GM12878 (cell line): Measurements from ENCODE around the gene C2CD5. TPM values are rescaled to one million over a fixed set of nuclear protein-coding genes. Genes with fewer than 3 reads are reported as not detected.

ENCODE experiments used
- ATAC-seq: fragments of 200-7000 bp; cut with Tn5 transposase; 3 replicates; pipeline ENCODE4 v1.9.1; 2020; ENCODE audit warnings: mild to moderate bottlenecking, moderate library complexity
- BruUV-seq: library from RNA; stranded (reverse); fragments of 400-500 nt; replicated peaks from 2 replicates; lab custom pipeline; 2021; lab: Mats Ljungman, UMichigan
- CTCF ChIA-PET: fragments of 300-600 bp; sonication (Branson Sonifier 250); formaldehyde crosslinking; extraction: SDS; loops from one replicate; lab custom pipeline; 2021; ENCODE audit warnings: inconsistent platforms; lab: Yijun Ruan, JAX
- POLR2A ChIA-PET: fragments of 350-600 bp; formaldehyde crosslinking; extraction: SDS; loops from one replicate; lab custom pipeline; 2021; ENCODE audit warnings: inconsistent platforms; lab: Charles Lee
- RAD21 ChIA-PET: fragments of 300-600 bp; sonication (Branson Sonifier 250); formaldehyde crosslinking; loops from one replicate; lab custom pipeline; 2023; ENCODE audit warnings: antibody characterized with exemption; ENCODE audit not compliant: unreplicated experiment; lab: Charles Lee
- SMC1A ChIA-PET: fragments of 300-600 bp; sonication (Branson Sonifier 250); formaldehyde crosslinking; loops from one replicate; lab custom pipeline; 2023; ENCODE audit not compliant: unreplicated experiment, uncharacterized antibody; lab: Charles Lee
- DNase-seq: peaks from one replicate; pipeline ENCODE4 v3.0.0-alpha.2; 2011; ENCODE audit warnings: low read depth, low spot score
- FAIRE-seq: peaks from 3 replicates; lab custom pipeline; 2011; peaks lifted over from hg19 to GRCh38; lab: Jason Lieb, UNC
- H2AFZ ChIP-seq: 2 replicates; pipeline ENCODE4 v1.6.0; 2011; ENCODE audit warnings: low read depth, low read length, control low read depth; ENCODE audit not compliant: control insufficient read depth
- H3K27ac ChIP-seq: 2 replicates; pipeline ENCODE4 v1.5.1; 2011; ENCODE audit warnings: control low read depth; ENCODE audit not compliant: control insufficient read depth, insufficient read depth
- H3K27me3 ChIP-seq, 2 experiments: replicated peaks in 1 of 2; 2 replicates each; pipeline versions ENCODE4 v1.6.0 to v1.6.1; 2011; ENCODE audit warnings: low read length in 1 of 2; ENCODE audit not compliant: control insufficient read depth in 2 of 2, insufficient read depth in 2 of 2
- H3K36me3 ChIP-seq, 2 experiments: 2 replicates each; pipeline ENCODE4 v1.5.1; 2011; ENCODE audit warnings: low read length in 1 of 2; ENCODE audit not compliant: control insufficient read depth in 2 of 2, insufficient read depth in 2 of 2
- H3K4me1 ChIP-seq: 2 replicates; pipeline ENCODE4 v1.6.1; 2011; ENCODE audit warnings: mild to moderate bottlenecking, low read length, moderate library complexity, mixed read lengths; ENCODE audit not compliant: control insufficient read depth, insufficient read depth
- H3K4me2 ChIP-seq: 2 replicates; pipeline ENCODE4 v1.6.0; 2011; ENCODE audit warnings: control low read depth; ENCODE audit not compliant: control insufficient read depth, insufficient read depth
- H3K4me3 ChIP-seq: fragments of 200-600 bp; sonication (generic); 2 replicates; pipeline ENCODE4 v1.5.1; 2016
- H3K79me2 ChIP-seq: 2 replicates; pipeline ENCODE4 v1.6.0; 2011; ENCODE audit warnings: low read length; ENCODE audit not compliant: control insufficient read depth, insufficient read depth
- H3K9ac ChIP-seq: 2 replicates; pipeline ENCODE4 v1.8.0; 2011; ENCODE audit warnings: low read length, control low read depth, mixed read lengths; ENCODE audit not compliant: control insufficient read depth, insufficient read depth
- H3K9me3 ChIP-seq: replicated peaks from 3 replicates; pipeline ENCODE4 v1.5.1; 2011; ENCODE audit warnings: mild to moderate bottlenecking, low read length; ENCODE audit not compliant: control insufficient read depth, insufficient read depth
- H4K20me1 ChIP-seq: 2 replicates; pipeline ENCODE4 v1.6.0; 2011; ENCODE audit not compliant: control insufficient read depth, insufficient read depth
- CEBPB ChIP-seq, 2 experiments: fragments of 150-350 bp in 1 of 2; IDR thresholded peaks; 2 replicates each; pipeline ENCODE4 v1.6.1; 2012 to 2014; ENCODE audit warnings: low read depth in 2 of 2, low read length in 2 of 2, borderline replicate concordance in 1 of 2, inconsistent platforms in 1 of 2
- FOS ChIP-seq: IDR thresholded peaks from 3 replicates; pipeline ENCODE4 v1.6.1; 2011; ENCODE audit warnings: borderline replicate concordance; ENCODE audit not compliant: insufficient read length; ENCODE audit errors: extremely low read depth
- KLF5 ChIP-seq: fragments of 450-650 bp; IDR thresholded peaks from 2 replicates; pipeline ENCODE4 v1.6.1; 2014; ENCODE audit warnings: mild to moderate bottlenecking; ENCODE audit not compliant: partially characterized antibody
- RCOR1 ChIP-seq: conservative IDR thresholded peaks from 2 replicates; pipeline ENCODE4 v1.6.1; 2012; ENCODE audit warnings: low read depth, low read length, improper control_type of control experiment
- STAT1 ChIP-seq: fragments of 450-650 bp; conservative IDR thresholded peaks from 2 replicates; pipeline ENCODE4 v1.6.1; 2014; ENCODE audit warnings: antibody characterized with exemption, mild to moderate bottlenecking
- TBL1XR1 ChIP-seq: IDR thresholded peaks from 2 replicates; pipeline ENCODE4 v1.6.1; 2012; ENCODE audit warnings: low read depth, low read length, improper control_type of control experiment
- WGBS: methylation state at CpG from one replicate; pipeline ENCODE4 v1.1.6; 2016; ENCODE audit warnings: low lambda C conversion rate; ENCODE audit not compliant: insufficient replicate concordance, insufficient coverage; ENCODE audit errors: missing lambda C conversion rate; 5-methylcytosine and 5-hydroxymethylcytosine counted together
- in situ Hi-C: fragments of 300-500 bp; cut with MboI; formaldehyde crosslinking; loops from 9 replicates; pipeline ENCODE4 v1.14.3; 2018; ENCODE audit warnings: mixed read lengths
- intact Hi-C: fragments of 100-400 bp; cut with micrococcal nuclease; formaldehyde crosslinking; loops from one replicate; pipeline ENCODE4 v1.14.2; 2022; ENCODE audit not compliant: unreplicated experiment
- polyA plus RNA-seq, 11 experiments: library from polyadenylated mRNA; depleted of rRNA in 4 of 11; unstranded in 6 of 11; stranded (reverse) in 5 of 11; fragments of >200 nt; fragmentation: Nextera tagmentation in 4 of 11; fragmentation: Illumina TruSeq in 1 of 11; extraction: Ambion mirVana in 4 of 11; extraction: Trizol in 1 of 11; gene quantifications; 1 replicate in 1 of 11; 2 replicates in 10 of 11; pipeline versions ENCODE4 v1.2.1 to v1.2.3, GENCODE V29; 2011 to 2016; ENCODE audit warnings: inconsistent platforms in 2 of 11, missing spikeins in 2 of 11, low read depth in 1 of 11
- total RNA-seq, 4 experiments: library from RNA; depleted of rRNA in 3 of 4; stranded (reverse); fragments of >200 nt in 3 of 4; fragmentation: Illumina TruSeq in 1 of 4; extraction: Trizol in 1 of 4; gene quantifications; 2 replicates each; pipeline versions ENCODE4 v1.2.1 to v1.2.3, GENCODE V29; 2013 to 2021
- TF ChIP-seq, protein P1 (sequence below): IDR thresholded peaks from 2 replicates; pipeline ENCODE4 v1.6.1; 2012; ENCODE audit warnings: low read depth, low read length, improper control_type of control experiment
- TF ChIP-seq, protein P2 (sequence below): IDR thresholded peaks from 2 replicates; pipeline ENCODE4 v1.6.1; 2012; ENCODE audit warnings: mild to moderate bottlenecking, low read depth, low read length

The C2CD5 gene
- total and polyA plus RNA-seq, 10 of the 15 experiments (the other 5 are each of a cell fraction or from before 2014, with no cell fraction given) = 7.7 to 55.0 (median 27.0) TPM

DNA sequence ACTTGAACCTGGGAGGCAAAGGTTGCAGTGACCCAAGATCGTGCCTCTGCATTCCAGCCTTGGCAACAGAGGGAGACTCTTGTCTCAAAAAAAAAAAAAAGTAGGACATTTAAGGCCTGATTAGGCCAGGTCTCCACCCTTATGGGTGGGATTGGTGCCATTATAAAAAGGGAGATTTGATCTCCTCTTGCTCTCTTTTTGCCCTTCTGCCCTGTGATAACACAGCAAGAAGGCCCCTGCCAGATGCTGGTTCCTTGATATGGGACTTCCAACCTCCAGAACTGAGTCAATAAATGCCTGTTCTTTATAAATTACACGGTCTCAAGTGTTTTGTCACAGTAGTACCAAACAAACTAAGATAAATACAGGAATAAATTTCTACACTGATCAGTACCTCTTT lies 81.0 kb downstream of the C2CD5 start:
- H3K79me2 ChIP-seq = no peaks in the 10 kb centered on the region
- H3K27me3 ChIP-seq = no peaks in the 10 kb centered on the region
- no peaks in the 10 kb centered on the region; a peak in 1 of 4 replicates for H3K36me3 ChIP-seq
- FAIRE-seq (no peak), ATAC-seq (no peak), DNase-seq (no peak)
- WGBS = 74% methylated on average over 2 of the region's 2 CpGs
- H3K9ac ChIP-seq = no peak overlapping the region
- intact Hi-C loops (loop anchor here (5.0 kb wide), 1 partner anchor 766 kb away; no protein-coding TSS in a partner anchor), in situ Hi-C loops (no loop called here)
- H2AFZ ChIP-seq = no peak overlapping the region
- no peak overlapping the region for H3K27ac ChIP-seq
- TF ChIP-seq TBL1XR1 = no peak
- no peak for TF ChIP-seq RCOR1
- TF ChIP-seq STAT1 = no peak
- TF ChIP-seq FOS = no peak
- no peak for TF ChIP-seq KLF5
- TF ChIP-seq, protein P1, sequence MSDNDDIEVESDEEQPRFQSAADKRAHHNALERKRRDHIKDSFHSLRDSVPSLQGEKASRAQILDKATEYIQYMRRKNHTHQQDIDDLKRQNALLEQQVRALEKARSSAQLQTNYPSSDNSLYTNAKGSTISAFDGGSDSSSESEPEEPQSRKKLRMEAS = no peak
- TF ChIP-seq, protein P2, sequence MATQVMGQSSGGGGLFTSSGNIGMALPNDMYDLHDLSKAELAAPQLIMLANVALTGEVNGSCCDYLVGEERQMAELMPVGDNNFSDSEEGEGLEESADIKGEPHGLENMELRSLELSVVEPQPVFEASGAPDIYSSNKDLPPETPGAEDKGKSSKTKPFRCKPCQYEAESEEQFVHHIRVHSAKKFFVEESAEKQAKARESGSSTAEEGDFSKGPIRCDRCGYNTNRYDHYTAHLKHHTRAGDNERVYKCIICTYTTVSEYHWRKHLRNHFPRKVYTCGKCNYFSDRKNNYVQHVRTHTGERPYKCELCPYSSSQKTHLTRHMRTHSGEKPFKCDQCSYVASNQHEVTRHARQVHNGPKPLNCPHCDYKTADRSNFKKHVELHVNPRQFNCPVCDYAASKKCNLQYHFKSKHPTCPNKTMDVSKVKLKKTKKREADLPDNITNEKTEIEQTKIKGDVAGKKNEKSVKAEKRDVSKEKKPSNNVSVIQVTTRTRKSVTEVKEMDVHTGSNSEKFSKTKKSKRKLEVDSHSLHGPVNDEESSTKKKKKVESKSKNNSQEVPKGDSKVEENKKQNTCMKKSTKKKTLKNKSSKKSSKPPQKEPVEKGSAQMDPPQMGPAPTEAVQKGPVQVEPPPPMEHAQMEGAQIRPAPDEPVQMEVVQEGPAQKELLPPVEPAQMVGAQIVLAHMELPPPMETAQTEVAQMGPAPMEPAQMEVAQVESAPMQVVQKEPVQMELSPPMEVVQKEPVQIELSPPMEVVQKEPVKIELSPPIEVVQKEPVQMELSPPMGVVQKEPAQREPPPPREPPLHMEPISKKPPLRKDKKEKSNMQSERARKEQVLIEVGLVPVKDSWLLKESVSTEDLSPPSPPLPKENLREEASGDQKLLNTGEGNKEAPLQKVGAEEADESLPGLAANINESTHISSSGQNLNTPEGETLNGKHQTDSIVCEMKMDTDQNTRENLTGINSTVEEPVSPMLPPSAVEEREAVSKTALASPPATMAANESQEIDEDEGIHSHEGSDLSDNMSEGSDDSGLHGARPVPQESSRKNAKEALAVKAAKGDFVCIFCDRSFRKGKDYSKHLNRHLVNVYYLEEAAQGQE = no peak
- no peak for TF ChIP-seq CEBPB (IDR thresholded peaks at IDR 0.05; ENCODE audit: borderline replicate concordance in 1 of 2, low read depth in 2 of 2, low read length in 2 of 2)
- CTCF ChIA-PET = no interaction called here
- RAD21 ChIA-PET = no interaction called here
- H4K20me1 ChIP-seq = no peaks in the 10 kb centered on the region
- no peak overlapping the region for H3K4me2 ChIP-seq
- no peaks in the 10 kb centered on the region for H3K4me1 ChIP-seq
- SMC1A ChIA-PET = interaction anchor here (0.8 to 2.0 kb wide), 2 partner anchors 8 to 11 kb away, joined by 3 to 5 read pairs; no protein-coding TSS in a partner anchor
- H3K9me3 ChIP-seq = no peaks in the 10 kb centered on the region
- no peak overlapping the region for H3K4me3 ChIP-seq
- BruUV-seq = no TSS peak
- POLR2A ChIA-PET = no interaction called here
